NOMO-1 treated with dmso at 0.1 percent for 144 hours (cell line): ENCODE data around the gene ZNF654.
"Not testable (repeated sequence)": the region's sequence is repeated elsewhere in the genome, so short reads cannot be mapped to it uniquely, and the experiment has no call there.

ENCODE experiments used
- DNase-seq: peaks from one replicate; lab custom pipeline; 2025; ENCODE audit not compliant: unreplicated experiment; lab: John Stamatoyannopoulos, UW

The ZNF654 gene

DNA sequence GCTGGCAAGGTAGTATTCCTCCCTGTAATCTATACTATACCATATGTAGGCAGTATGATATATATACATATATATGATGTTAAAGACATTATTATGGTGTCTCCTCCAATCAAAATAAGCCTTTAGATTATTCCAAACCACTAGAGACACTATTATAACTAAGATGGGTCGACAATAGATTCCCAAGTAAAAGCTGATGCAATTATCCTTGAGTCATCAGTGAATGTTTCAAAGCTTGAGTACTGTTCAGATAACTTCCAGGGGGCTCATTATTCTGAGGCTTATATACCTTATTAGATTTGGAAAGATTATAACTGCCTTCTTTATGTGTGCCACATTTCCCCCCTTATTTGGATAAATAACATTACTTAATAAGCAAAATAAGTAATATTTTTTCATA is 78.8 kb downstream of the ZNF654 start:
- no peak for DNase-seq

DNA sequence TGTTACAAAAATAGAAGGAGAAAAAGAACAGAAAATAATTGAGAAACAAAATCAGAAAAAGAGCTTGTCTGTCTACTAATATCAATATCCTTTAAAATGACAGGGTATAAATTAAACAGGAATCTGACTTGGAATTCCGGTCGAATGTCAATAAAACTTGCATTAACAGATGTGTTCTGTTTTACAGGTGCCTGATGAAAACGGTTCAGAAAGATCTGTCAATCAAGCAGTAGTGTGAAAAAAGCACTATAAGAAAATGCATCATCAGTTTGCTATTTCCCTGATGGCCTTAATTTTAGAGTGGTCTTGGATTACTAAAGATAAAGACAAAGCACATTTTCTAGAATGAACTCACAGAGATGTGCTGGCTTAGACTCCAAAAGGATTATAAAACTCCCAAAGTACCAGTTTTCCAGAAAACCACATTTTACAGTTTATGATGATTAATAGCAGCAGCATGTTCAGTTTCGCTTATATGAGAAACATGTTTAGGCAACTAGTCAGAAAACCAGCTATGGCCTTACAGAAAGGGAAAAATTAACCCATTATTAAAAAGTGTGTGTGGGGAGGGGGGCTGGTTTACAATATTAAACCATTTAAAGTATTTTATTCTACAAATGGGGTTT is 82.5 kb downstream of the ZNF654 start:
- DNase-seq = no peak

DNA sequence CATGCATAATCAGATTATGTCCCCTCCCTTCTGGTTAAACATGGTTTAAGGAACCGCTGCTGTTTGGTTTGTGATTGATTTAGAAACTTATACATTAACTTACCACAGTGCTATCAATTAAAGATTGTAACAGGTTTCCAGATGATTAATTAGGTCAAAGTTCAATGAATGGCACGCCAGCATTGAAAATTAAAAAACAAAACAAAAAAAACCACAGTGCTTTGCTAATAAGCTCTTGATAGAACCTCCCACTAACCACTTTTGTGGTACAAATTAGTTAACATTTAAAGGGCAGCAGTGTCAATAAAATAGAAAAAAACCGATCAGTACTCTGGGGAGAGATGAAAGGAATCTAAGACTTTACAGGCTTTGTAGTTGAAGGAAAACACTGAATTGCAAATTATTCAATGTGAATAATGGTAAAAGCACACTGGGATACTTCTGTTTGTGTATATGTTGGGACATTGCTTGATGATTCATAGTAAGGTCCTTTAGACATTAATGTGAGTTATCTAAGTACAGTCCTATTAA is 83.1 kb downstream of the ZNF654 start:
- no peak for DNase-seq

DNA sequence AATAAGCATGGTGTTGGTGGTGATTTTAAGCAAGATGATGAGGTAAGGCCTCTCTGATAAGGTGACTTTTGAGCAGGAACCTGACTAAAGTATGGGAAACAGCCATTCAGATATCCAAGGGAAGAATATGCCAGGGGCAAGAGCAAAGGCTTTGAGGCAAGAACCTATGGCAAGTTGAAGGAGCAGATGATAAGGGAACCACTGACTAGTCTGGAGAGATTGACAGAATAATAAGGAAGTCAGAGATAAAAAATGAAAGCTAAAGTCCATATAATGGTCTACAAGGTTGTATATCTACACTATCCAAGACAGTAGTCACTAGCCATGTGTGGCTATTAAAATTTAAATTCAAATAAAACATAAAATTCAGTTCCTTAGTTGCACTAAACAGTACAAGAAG is 88.2 kb downstream of the ZNF654 start:
- no peak for DNase-seq

DNA sequence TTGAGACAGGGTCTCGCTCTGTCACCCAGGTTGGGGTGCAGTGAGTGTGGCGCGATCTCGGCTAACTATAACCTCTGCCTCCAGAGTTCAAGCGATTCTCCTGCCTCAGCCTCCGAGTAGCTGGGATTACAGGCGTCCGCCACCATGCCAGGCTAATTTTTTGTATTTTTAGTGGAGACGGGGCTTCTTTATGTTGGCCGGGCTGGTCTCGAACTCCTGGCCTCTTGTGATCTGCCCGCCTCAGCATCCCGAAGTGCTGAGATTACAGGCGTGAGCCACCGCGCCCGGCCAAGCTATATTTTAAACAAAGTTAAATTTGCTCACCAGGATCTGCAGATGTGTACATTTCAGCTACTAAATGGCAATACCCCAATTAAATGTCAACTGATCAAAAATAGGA is 89.6 kb downstream of the ZNF654 start:
- DNase-seq = no peak

DNA sequence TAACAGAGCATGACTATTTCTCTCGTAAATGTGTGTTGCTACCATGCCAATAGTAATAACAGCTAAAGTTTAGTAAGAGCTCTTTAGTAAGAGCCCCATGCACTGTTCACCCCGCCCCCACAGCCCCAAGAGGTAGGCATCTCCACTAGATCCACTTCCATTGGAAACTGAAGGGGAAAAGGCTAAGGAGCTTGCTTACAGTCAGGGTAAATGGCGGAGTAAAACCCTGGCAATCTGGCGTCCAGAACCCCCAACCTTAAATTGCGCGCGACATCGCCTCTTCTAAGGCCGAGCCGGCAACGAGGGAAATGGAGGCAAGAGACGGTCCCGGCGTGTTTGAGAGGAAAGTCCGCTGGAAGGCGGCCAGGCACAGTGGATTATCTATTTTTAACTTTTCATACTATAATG is 90.0 kb downstream of the ZNF654 start:
- peak; percentile 52 for DNase-seq

DNA sequence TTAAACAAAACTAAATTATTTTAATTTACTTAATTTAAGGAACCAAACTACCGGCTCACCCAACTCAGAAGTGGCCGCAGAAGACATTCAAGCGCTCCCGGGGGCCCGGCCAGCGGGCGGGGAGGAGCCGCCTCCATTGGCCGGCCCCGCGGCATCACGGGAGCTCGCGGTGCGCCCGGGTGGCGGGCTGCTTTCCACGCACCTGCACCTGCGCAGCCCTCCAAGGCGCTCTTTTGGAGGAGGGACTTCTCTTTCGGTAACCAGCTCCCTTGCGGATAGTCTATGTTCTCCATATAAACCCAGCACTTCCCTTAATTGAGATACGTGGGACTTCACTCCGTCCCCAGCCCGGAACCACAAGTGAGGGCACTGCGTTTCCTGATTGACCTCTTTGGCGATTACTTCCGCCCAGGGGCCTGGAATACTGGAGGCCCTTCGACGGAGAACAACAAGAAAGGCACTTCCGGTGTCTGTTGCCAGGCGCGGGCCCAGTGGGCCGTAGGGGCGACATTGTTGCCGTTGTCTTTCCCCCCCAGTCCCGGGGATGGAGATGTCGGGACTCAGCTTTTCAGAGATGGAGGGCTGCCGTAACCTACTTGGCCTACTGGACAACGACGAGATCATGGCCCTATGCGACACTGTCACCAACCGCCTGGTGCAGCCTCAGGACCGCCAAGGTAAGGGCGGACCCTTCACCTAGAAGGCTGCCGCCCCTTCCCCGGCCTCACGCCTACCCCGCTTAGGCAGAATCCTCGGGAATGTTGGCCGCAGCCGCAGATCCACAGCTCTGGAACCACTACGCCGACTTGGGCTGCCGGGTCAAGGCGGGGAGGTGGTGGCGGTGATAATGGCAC is 90.7 kb downstream of the ZNF654 start, which contains the start of gene C3orf38:
C3orf38 (plus strand) TSS at position 451 of the 854 bp plus-strand sequence; CDS start at position 545, 94 bp downstream.
- DNase-seq = peak; percentile 78

DNA sequence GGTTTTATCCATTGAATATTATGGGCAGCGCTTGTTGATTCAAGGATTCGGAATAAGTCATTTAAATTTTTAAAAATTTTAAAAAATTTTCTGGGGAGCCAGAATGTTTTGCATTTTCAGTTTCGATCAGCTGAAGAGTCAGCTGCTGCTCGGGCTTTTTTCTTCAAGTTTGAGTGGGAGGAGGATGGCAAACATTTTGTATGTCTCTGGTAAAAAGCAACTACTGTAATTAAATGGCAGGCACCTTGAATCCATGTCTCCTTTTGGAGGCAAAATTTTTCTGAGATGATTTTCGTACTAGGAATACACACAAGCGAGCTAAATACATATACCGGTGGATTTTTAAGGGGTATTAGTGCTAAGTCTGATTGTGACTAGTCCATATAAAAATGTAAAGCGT is 91.3 kb downstream of the ZNF654 start:
- DNase-seq = peak; percentile 28

DNA sequence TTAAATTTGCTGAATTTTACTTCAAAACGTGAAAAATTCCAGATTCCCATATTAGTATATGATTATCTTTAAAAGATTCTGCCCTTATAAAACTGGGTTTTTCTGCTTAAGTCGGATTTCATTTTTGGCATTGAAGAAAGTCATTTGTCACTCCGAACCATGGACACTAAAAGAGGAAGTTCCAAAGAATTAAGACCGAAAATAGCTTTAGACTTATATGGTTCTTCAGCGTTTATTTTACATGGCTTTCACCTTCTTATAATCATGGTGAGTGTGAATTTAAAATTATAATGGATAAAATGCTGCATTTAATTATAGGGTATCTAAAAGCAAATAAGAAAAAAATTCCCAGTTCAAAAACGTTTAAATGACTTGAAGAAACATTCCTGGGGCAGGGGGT is 91.8 kb downstream of the ZNF654 start:
- DNase-seq = no peak

DNA sequence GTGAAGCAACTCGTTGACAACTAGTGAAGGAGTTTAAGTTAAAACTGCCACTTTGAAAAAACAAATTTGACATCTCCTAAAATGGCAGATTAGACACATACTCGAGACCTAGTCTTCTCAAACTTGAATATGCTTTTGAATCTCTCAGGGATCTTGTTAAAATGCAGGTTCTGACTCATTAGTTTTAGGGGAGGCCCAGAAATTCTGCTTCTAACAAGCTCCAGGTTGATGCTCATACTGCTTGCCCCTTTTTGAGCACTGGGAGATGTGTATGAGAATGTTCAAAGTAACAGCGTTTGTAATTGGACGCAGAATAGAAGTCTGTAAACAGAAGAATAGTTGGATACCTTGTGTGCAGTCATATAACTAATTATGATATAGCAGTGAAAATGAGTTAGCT is 92.3 kb downstream of the ZNF654 start:
- DNase-seq = no peak

DNA sequence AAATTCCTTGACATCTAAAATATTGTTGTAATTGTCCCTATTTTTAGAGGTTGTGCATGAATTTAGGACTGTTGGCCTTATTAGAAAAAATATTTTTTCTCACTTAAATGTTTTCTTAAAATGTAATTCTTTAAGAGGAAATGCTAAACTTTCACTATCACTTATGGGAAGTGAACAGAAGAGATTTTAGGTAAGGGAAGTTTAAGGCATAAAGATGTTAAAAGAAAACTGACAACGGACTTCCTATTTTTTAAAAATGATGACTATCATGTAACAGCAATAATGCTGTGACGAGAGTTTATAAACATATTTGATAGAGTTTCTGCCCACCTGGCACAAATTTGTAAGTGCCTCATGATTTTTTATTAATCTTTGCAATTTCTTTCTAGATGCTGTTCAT is 93.8 kb downstream of the ZNF654 start:
- DNase-seq = no peak

DNA sequence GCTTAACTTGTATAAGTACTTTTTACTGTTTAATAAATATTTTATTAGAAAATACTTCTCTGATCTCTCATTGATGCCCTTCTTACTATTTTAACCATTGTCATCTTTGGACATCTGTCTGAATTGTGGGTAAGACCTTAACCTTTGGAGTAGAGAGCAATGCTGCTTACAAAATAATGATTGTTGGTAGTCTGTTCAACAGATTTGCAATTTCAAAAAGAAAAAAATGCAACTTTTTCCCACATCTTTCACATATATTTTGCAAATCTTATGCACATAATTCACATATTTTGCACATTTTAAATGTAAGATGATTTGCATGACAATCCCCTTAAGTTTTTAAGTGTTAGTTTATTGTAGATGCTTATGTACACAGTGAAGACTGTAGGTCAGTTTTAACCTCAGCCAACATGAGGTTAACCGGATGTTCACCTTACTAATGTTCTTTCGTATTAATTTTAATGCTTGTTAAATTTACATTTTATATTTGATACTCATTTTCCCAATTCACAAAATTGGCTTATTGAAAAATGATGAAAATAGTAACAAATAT is 107.4 kb downstream of the ZNF654 start:
- no peak for DNase-seq

DNA sequence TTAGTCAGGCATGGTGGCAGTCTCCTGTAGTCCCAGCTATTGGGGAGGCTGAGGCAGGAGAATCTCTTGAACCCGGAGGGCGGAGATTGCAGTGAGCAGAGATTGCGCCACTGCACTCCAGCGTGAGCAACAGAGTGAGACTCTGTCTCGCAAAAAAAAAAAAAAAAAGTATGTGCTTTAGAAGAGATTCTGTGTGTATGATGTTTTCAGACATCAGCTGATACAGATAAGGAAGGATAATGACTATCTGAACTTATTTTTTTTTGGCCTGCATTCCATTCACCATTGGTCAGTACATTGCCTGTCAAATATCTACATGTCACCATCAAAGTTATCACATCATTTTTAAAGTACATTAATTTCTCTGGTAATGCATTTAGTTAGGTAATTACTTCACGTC is 108.1 kb downstream of the ZNF654 start:
- no peak for DNase-seq

DNA sequence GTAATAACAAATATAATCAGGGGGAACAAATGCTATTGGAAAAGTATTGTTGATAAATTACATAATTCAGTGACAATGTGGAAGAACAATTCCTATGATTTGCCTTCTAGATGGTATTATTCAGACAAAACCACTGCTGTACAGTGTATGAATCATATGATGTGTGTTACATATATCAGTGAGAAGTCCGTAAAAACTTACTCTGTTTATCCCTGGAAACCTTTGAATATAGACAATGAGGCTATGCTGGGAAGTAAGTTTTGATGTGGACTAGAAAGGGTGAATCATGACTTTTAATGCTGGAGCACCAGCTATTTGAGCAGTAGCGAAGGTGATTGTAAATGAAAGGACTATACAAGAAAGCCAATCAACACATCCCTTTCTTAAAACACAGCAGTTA is 108.6 kb downstream of the ZNF654 start:
- DNase-seq = no peak

DNA sequence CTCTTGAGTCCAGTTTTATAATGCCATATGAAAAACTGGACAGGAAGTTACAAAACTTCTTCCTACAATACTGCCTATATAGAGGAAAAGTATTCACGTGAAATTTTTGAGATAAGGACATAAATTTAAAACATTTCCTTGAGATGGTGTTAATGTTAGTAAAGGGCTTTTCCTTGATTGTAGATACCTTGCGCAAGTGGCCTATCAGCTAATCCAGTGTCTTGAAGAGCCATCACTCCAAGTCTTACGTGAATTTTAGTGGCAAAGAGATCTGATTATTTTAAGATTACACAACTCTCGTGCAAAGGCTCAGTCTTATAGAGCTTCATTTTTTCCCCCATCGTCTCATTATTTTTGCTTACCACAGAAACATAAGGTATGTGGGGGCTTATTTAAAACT is 109.1 kb downstream of the ZNF654 start:
- DNase-seq = no peak

DNA sequence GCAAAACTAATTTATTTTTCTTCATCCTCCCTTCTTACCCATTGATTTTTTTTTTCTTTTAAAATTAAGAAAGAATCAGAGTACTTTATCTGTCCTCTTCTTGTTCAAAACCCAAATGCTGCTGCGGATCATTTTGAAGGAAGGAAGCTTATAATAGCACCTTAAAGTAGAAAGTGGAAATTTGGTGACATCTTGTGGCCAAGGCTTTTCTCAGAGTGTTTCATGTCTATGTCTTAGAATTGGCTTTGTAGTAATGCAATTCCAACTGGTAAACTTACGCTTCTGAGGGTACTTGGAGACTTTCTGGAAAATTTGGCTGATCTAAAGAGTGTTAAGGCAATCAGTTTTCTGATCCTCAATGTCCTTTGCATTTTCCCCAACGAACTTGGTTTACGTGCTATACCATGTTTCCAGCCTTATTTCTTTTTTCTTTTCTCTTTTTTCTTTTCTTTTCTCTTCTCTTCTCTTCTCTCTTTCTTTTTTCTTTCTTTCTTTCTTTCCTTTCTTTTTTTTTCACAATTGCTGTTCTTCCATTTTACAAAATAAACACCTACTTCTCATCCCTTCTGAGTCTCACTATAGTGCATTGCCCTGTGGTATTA is 121.4 kb downstream of the ZNF654 start:
- peak; percentile 51 for DNase-seq

DNA sequence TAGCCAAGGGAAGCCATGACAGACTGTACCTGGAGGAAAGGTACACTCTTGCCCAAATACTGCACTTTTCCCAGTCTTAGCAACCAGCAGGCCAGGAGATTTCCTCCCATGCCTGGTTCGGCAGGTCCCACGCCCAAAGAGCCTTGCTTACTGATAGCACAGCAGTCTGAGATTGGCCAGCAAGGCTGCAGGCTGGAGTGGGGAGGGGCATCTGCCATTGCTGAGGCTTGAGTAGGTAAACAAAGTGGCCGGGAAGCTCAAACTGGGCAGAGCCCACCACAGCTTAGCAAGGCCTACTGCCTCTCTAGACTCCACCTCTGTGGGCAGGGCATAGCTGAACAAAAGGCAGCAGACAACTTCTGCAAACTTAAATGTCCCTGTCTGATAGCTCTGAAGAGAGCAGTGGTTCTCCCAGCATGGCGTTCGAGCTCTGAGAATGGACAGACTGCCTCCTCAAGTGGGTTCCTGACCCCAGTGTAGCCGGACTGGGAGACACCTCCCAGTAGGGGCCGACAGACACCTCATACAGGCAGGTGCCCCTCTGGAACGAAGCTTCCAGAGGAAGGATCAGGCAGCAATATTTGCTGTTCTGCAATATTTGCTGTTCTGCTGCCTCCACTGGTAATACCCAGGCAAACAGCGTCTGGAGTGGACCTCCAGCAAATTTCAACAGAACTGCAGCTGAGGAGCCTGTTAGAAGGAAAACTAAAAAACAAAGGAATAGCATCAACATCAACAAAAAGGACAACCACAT is 123.3 kb downstream of the ZNF654 start:
- not testable (repeated sequence) for DNase-seq

DNA sequence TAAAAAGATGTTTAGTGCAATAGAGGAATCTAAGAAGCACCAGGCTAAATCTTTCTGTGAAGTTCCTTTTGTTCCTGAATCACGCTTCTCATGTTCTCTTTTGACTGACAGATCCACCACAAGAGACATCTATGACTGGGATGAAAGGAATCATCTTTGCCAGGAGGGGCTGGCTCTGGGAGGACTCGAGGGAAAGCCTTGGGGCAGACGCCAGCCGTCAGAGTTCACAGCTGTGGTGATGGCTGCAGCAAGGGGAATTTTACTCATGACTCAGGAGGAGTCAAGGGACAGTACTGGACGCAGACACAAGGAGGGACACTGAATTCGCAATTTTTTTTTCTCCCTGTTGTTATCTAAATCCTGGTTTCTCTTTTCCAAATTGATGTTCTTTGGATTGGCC is 129.4 kb downstream of the ZNF654 start:
- no peak for DNase-seq

DNA sequence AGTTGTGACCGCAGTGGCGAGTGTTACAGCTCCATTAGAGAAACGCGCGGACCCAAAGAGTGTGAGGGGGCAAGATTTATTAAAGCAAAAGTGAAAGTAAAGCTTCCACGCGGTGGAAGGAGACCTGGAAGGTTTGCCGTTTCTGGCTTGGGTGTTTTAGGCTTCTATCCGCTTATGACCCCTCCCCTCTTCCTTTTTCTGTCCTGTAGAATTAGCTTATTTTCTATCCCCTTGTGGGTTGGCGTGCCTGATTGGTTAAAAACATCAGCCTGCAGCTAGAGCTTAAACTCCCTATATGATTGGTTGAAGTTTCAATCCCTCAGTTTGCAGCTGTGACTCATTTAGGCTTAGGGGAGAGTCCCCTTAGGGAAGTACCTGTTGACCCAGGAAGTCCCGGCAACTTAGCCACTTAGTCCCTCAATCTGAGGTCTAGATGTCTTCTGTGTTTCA is 130.3 kb downstream of the ZNF654 start:
- DNase-seq = no peak

DNA sequence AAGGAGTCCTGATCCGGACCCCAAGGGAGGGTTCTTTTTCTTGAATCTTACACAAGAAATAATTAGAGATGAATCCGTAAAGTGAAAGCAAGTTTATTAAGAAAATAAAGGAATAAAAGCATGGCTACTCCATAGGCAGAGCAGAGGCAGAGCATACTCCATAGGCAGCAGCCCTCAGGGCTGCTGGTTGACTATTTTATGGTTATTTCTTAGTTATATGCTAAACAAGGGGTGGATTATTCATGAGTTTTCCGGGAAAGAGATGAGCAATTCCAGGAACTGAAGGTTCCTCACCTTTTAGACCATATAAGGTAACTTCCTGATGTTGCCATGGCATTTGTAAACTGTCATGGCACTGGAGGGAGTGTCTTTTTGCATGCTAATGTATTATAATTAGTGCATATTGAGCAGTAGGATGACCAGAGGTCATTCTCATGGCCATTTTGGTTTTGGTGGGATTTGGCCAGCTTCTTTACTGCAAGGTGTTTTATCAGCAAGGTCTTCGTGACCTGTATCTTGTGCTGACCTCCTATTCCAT is 132.9 kb downstream of the ZNF654 start:
- DNase-seq = no peak
